ENCODE results near the gene ZCCHC14.

GRCh38 chr16:87374313-87374712 lies 118.5 kb downstream of the ZCCHC14 start:
- TF ChIP-seq, protein P1, sequence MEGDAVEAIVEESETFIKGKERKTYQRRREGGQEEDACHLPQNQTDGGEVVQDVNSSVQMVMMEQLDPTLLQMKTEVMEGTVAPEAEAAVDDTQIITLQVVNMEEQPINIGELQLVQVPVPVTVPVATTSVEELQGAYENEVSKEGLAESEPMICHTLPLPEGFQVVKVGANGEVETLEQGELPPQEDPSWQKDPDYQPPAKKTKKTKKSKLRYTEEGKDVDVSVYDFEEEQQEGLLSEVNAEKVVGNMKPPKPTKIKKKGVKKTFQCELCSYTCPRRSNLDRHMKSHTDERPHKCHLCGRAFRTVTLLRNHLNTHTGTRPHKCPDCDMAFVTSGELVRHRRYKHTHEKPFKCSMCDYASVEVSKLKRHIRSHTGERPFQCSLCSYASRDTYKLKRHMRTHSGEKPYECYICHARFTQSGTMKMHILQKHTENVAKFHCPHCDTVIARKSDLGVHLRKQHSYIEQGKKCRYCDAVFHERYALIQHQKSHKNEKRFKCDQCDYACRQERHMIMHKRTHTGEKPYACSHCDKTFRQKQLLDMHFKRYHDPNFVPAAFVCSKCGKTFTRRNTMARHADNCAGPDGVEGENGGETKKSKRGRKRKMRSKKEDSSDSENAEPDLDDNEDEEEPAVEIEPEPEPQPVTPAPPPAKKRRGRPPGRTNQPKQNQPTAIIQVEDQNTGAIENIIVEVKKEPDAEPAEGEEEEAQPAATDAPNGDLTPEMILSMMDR (IDR thresholded peaks at IDR 0.05 in 2 of 3, conservative IDR thresholded peaks at IDR 0.05 in 1 of 3; ENCODE audit: control insufficient read depth in 2 of 3, extremely low read depth in 1 of 3, insufficient read depth in 1 of 3, low read depth in 3 of 3, low read length in 3 of 3), result no peak
- TF ChIP-seq CEBPB (IDR thresholded peaks at IDR 0.05; ENCODE audit: borderline replicate concordance in 1 of 2, low read depth in 2 of 2, low read length in 2 of 2) (no peak), ATF3 (IDR thresholded peaks at IDR 0.05; ENCODE audit: borderline replicate concordance, extremely low read depth, low read depth, low read length) (no peak), JUND (IDR thresholded peaks at IDR 0.05; ENCODE audit: low read depth, low read length) (no peak)
